ENCODE data around the gene SAG. TPM values are rescaled to one million over a fixed set of nuclear protein-coding genes. Genes with fewer than 3 reads are reported as not detected.

The SAG gene
- total RNA-seq, 6 donors from 2014 or later, result 0.17 TPM; not detected in 5

DNA sequence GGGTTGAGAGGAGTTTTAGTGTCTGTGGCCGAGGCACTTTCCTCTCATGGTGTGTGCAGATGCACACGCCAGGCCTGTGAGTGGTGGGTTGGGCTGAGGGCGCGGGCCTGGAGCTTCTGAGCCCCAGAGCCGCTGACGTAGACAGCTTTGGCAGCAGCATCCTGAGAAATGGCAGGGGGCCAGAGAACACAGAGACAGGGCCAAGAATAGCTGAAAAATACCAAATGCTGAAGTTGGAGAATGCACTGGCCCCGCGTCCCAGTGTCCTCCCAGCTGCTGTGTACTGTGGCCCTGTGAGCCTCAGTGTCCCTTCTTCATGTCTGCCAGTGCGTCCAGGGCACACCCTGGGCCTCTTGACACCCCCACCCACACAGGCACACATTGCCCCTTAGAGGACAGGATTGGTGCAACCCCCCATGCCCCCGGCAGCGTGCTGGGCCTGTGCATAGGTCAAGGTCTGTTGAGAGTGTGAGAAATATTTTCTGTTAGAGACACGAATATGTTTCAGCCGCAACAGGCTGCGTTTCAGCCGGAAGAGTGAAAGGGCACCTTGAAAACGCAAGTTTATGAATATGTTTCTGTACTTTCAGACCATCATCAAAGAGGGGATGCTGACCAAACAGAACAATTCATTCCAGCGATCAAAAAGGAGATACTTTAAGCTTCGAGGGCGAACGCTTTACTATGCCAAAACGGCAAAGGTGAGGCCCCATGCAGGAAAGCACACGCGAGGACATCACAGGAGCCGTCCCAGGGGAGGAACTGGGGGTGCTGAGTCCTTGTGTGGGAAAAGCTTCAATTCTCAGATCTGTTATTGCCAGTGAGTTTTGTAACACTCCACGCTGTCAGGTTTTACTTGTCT is 80.3 kb downstream of the SAG start:
- H3K27me3 ChIP-seq, result no peaks in the 10 kb centered on the region
- peak; percentile 92 to 95 for ATAC-seq (ENCODE audit: low FRiP score in 2 of 2)
- H3K36me3 ChIP-seq, result peaks cover 0 to 28% (median 11%) of the 10 kb centered on the region in 4 donors
- H3K4me1 ChIP-seq, result peaks cover 19 to 49% (median 34%) of the 10 kb centered on the region in 4 donors
- no peaks in the 10 kb centered on the region for H3K9me3 ChIP-seq
- peak; percentile 13 to 53 for TF ChIP-seq POLR2AphosphoS5 (IDR thresholded peaks at IDR 0.05)
- TF ChIP-seq EP300 (IDR thresholded peaks at IDR 0.05), result no peak
- TF ChIP-seq POLR2A (IDR thresholded peaks at IDR 0.05), result peak in 1 of 4 donors; percentile 39
- H3K27ac ChIP-seq, result peak overlapping the region; percentile 22 to 81 (median 66)
- WGBS, 2 donors, result 61 to 62% methylated on average over 20 to 25 of the region's 25 CpGs
- peak; percentile 79 to 81 for DNase-seq
- H3K4me3 ChIP-seq, result peak overlapping the region in 2 of 4 donors; percentile 11 to 23

DNA sequence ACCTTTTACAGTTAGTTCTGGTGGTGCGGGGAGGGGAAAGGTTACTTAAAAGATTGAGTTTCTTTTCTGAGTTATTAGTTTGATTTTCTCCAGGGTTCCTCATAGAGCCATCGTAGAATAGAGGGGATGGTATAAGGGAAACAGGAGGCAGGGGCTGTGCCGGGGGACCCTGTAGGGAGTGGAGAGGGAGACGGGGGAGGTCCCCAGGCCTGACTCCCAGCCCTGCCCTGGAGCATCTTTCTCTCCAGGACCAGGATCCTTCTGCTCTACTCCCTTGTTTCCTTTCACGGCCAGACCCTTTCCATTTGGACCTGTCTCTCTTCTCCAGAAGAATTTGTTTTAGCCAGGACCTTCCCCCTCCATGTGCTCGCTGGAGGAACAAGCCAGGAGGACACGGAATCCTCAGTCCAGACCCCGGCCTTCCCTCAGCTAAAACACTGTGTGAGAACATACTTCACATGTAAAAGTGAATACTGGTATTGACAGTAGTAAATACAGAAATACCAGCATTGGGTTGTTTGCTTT is 82.0 kb downstream of the SAG start:
- Histone ChIP-seq H3K27ac (no peak overlapping the region), H3K4me3 (no peak overlapping the region), H3K9me3 (no peaks in the 10 kb centered on the region), H3K27me3 (no peaks in the 10 kb centered on the region), H3K4me1 (peaks cover 19 to 39% (median 33%) of the 10 kb centered on the region in 4 donors), H3K36me3 (peaks cover 0 to 37% (median 11%) of the 10 kb centered on the region in 4 donors)
- DNase-seq, result no peak
- 91 to 92% methylated on average over 8 of the region's 8 CpGs for WGBS, 2 donors
- ATAC-seq (ENCODE audit: low FRiP score in 2 of 2), result no peak
- no peak for TF ChIP-seq POLR2A (IDR thresholded peaks at IDR 0.05)

DNA sequence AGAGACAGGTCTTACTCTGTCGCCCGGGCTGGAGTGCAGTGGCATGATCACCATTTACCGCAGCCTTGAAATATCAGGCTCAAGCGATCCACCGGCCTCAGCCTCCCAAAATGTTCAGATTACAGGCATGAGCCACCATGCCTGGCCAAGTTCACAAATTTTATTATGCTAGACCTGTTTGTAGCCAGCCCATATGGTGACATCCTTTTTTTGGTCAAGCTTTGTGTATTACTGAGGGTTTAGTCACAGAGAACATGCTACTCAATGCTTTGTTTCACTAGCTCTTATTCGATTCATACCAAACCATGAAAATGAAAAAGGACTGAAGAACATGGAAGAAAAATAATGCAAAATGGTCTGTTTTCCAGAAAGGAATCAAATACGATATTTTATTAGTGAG is 88.1 kb downstream of the SAG start:
- TF ChIP-seq, protein P1, sequence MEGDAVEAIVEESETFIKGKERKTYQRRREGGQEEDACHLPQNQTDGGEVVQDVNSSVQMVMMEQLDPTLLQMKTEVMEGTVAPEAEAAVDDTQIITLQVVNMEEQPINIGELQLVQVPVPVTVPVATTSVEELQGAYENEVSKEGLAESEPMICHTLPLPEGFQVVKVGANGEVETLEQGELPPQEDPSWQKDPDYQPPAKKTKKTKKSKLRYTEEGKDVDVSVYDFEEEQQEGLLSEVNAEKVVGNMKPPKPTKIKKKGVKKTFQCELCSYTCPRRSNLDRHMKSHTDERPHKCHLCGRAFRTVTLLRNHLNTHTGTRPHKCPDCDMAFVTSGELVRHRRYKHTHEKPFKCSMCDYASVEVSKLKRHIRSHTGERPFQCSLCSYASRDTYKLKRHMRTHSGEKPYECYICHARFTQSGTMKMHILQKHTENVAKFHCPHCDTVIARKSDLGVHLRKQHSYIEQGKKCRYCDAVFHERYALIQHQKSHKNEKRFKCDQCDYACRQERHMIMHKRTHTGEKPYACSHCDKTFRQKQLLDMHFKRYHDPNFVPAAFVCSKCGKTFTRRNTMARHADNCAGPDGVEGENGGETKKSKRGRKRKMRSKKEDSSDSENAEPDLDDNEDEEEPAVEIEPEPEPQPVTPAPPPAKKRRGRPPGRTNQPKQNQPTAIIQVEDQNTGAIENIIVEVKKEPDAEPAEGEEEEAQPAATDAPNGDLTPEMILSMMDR (IDR thresholded peaks at IDR 0.05), result no peak
- no peak for TF ChIP-seq EP300 (IDR thresholded peaks at IDR 0.05)
- TF ChIP-seq POLR2A (IDR thresholded peaks at IDR 0.05), result no peak
- TF ChIP-seq POLR2AphosphoS5 (IDR thresholded peaks at IDR 0.05), result no peak
- ATAC-seq (ENCODE audit: low FRiP score in 2 of 2) (no peak), DNase-seq (no peak)
- Histone ChIP-seq H3K27ac (no peak overlapping the region), H3K36me3 (peaks cover 0 to 46% (median 14%) of the 10 kb centered on the region in 4 donors), H3K4me1 (no peaks in the 10 kb centered on the region), H3K27me3 (no peaks in the 10 kb centered on the region), H3K9me3 (no peaks in the 10 kb centered on the region), H3K4me3 (no peak overlapping the region)
- 95 to 97% methylated on average over 7 of the region's 7 CpGs for WGBS, 2 donors

Small RNA genes within 50 kb of the gene (small RNA-seq; reads per million reads assigned to genes)
- gene RF00019, result 0 reads per million in 4 donors
- gene SCARNA5, result 386 to 897 (median 650) reads per million in 4 donors
- 34.2 to 60.0 (median 39.8) reads per million in 4 donors for gene SCARNA6

Other genes starting within 250 kb of the SAG start
- gene INPP5D, start 247.5 kb upstream of the SAG start, total RNA-seq, result 100 to 1,000 TPM in 1 of 6 donors, 10 to 100 TPM in 5; 17.6 to 243 (median 31.7) TPM
- gene ATG16L1, start 56.1 kb upstream of the SAG start, total RNA-seq, result 10 to 100 TPM; 22.8 to 33.3 (median 26.4) TPM
- gene DGKD, start 46.7 kb downstream of the SAG start, total RNA-seq, result 100 to 1,000 TPM in 2 of 6 donors, 10 to 100 TPM in 4; 50.0 to 141 (median 75.6) TPM

Measured in upper lobe of left lung (tissue), 6 donors.